GM18858 (cell line): Measurements from ENCODE around the gene BIRC5.

Experiments
- ATAC-seq: cut with Tn5 transposase; IDR thresholded peaks from one replicate; pipeline ENCODE4 v1.9.1; 2021; ENCODE audit not compliant: unreplicated experiment

Gene BIRC5

GRCh38 chr17:78183916-78184315 is 30.1 kb upstream of the BIRC5 start:
- no peak for ATAC-seq

GRCh38 chr17:78184351-78184750 is 29.7 kb upstream of the BIRC5 start:
- no peak for ATAC-seq

GRCh38 chr17:78184868-78185267 is 29.2 kb upstream of the BIRC5 start:
- ATAC-seq: no peak

- ATAC-seq: no peak
Measured at GRCh38 chr17:78185981-78186691, 27.9 kb upstream of the BIRC5 start.

GRCh38 chr17:78186692-78187595 is 27.1 kb upstream of the BIRC5 start, which contains the start of the genes AFMID and TK1:
Gene AFMID, plus strand, starts transcription at chr17:78187362. Its CDS starts 9 bp downstream, at chr17:78187371.
Gene TK1, minus strand, starts transcription at chr17:78187052. Its CDS starts 58 bp downstream, at chr17:78186994.
- peak; percentile 76 for ATAC-seq

GRCh38 chr17:78196716-78197115 is 17.3 kb upstream of the BIRC5 start:
- ATAC-seq: no peak

GRCh38 chr17:78197147-78197832 is 16.8 kb upstream of the BIRC5 start:
- ATAC-seq: no peak

GRCh38 chr17:78200451-78200850 is 13.6 kb upstream of the BIRC5 start:
- no peak for ATAC-seq

GRCh38 chr17:78202666-78203065 is 11.4 kb upstream of the BIRC5 start:
- ATAC-seq: no peak

- ATAC-seq: no peak
Measured at GRCh38 chr17:78204387-78205123, 9.5 kb upstream of the BIRC5 start.

GRCh38 chr17:78205124-78205775 is 8.8 kb upstream of the BIRC5 start:
- ATAC-seq: no peak

- ATAC-seq: no peak
Measured at GRCh38 chr17:78206298-78206697, 7.8 kb upstream of the BIRC5 start.

GRCh38 chr17:78208486-78208885 is 5.6 kb upstream of the BIRC5 start:
- no peak for ATAC-seq

GRCh38 chr17:78210111-78210510 is 3.9 kb upstream of the BIRC5 start:
- no peak for ATAC-seq

- ATAC-seq: no peak
Measured at GRCh38 chr17:78211032-78211431, 3.0 kb upstream of the BIRC5 start.

- ATAC-seq: no peak
Measured at GRCh38 chr17:78214706-78215061, 631 bp downstream of the BIRC5 start.

- no peak for ATAC-seq
Measured at GRCh38 chr17:78219396-78220150, 5.5 kb downstream of the BIRC5 start.

GRCh38 chr17:78223061-78223460 is 9.0 kb downstream of the BIRC5 start:
- ATAC-seq: no peak

- ATAC-seq: no peak
Measured at GRCh38 chr17:78223765-78224164, 9.7 kb downstream of the BIRC5 start.
